H1 (cell line): ENCODE results near the gene POLD1. TPM values are rescaled to one million over a fixed set of nuclear protein-coding genes. Genes with fewer than 3 reads are reported as not detected.

Experiments
- CTCF ChIA-PET: fragments of 300-600 bp; sonication (Branson Sonifier 250); formaldehyde crosslinking; loops from one replicate; lab custom pipeline; 2021; ENCODE audit not compliant: partially characterized antibody; lab: Charles Lee
- POLR2A ChIA-PET: fragments of 300-600 bp; sonication (Branson Sonifier 250); formaldehyde crosslinking; loops from one replicate; lab custom pipeline; 2021; ENCODE audit warnings: inconsistent platforms; ENCODE audit not compliant: partially characterized antibody; lab: Charles Lee
- DNase-seq, 2 experiments: peaks; one replicate each; pipeline versions ENCODE4 v3.0.0 to v3.0.0-alpha.2; 2010 to 2022; ENCODE audit warnings: low spot score in 2 of 2, low read depth in 1 of 2, mixed read lengths in 1 of 2
- FAIRE-seq: peaks from 2 replicates; lab custom pipeline; 2011; peaks lifted over from hg19 to GRCh38; lab: Jason Lieb, UNC
- H2AFZ ChIP-seq: 2 replicates; pipeline ENCODE4 v1.8.1; 2012; ENCODE audit warnings: low read length, inconsistent platforms
- H2AK5ac ChIP-seq: 2 replicates; pipeline ENCODE4 v1.6.1; 2013; ENCODE audit warnings: low read depth, low read length
- H2BK120ac ChIP-seq: replicated peaks from 2 replicates; pipeline ENCODE3; 2013; ENCODE audit warnings: low read depth, low read length, inconsistent platforms
- H2BK12ac ChIP-seq: 2 replicates; pipeline ENCODE4 v1.6.1; 2013; ENCODE audit warnings: low read depth, low read length
- H2BK15ac ChIP-seq: 2 replicates; pipeline ENCODE4 v1.6.1; 2013; ENCODE audit warnings: low read length
- H2BK20ac ChIP-seq: 2 replicates; pipeline ENCODE4 v1.6.1; 2013; ENCODE audit warnings: low read length
- H2BK5ac ChIP-seq: 2 replicates; pipeline ENCODE4 v1.6.1; 2013; ENCODE audit warnings: low read depth, low read length
- H3K14ac ChIP-seq: 2 replicates; pipeline ENCODE4 v1.6.1; 2013; ENCODE audit warnings: inconsistent platforms; ENCODE audit not compliant: insufficient read length
- H3K18ac ChIP-seq: 2 replicates; pipeline ENCODE4 v1.6.1; 2013; ENCODE audit warnings: low read length; ENCODE audit errors: extremely low read depth
- H3K23ac ChIP-seq: 2 replicates; pipeline ENCODE4 v1.6.1; 2013; ENCODE audit warnings: inconsistent platforms; ENCODE audit not compliant: insufficient read length
- H3K23me2 ChIP-seq: 2 replicates; pipeline ENCODE4 v1.6.1; 2013; ENCODE audit warnings: low read depth, low read length
- H3K27ac ChIP-seq: 2 replicates; pipeline ENCODE4 v1.6.1; 2011; ENCODE audit warnings: low read depth, low read length, inconsistent platforms
- H3K27me3 ChIP-seq, 4 experiments: replicated peaks in 1 of 4; 1 replicate in 1 of 4; 2 replicates in 3 of 4; pipeline versions ENCODE4 v1.6.1 to v1.8.1; 2011 to 2013; ENCODE audit warnings: low read length in 3 of 4, mild to moderate bottlenecking in 3 of 4, inconsistent platforms in 2 of 4, mixed read lengths in 2 of 4, moderate library complexity in 1 of 4; ENCODE audit not compliant: control insufficient read depth in 3 of 4, insufficient read depth in 3 of 4; ENCODE audit errors: extremely low read depth in 1 of 4
- H3K36me3 ChIP-seq, 4 experiments: 2 replicates each; pipeline versions ENCODE4 v1.6.1 to v1.8.1; 2011 to 2013; ENCODE audit warnings: mild to moderate bottlenecking in 4 of 4, low read length in 3 of 4, moderate library complexity in 2 of 4, control low read depth in 1 of 4, inconsistent platforms in 1 of 4; ENCODE audit not compliant: insufficient read depth in 4 of 4, control insufficient read depth in 2 of 4
- H3K4ac ChIP-seq: replicated peaks from 2 replicates; pipeline ENCODE3; 2013; ENCODE audit warnings: low read length, low read depth, mixed read lengths, inconsistent platforms; ENCODE audit not compliant: insufficient read length
- H3K4me1 ChIP-seq, 4 experiments: replicated peaks in 1 of 4; 1 replicate in 1 of 4; 2 replicates in 3 of 4; pipeline versions ENCODE4 v1.6.1 to v1.8.1; 2011 to 2013; ENCODE audit warnings: low read length in 3 of 4, inconsistent platforms in 2 of 4, mixed read lengths in 1 of 4; ENCODE audit not compliant: insufficient read depth in 4 of 4, control insufficient read depth in 3 of 4
- H3K4me2 ChIP-seq, 2 experiments: 2 replicates each; pipeline versions ENCODE4 v1.6.1 to v1.8.1; 2011 to 2013; ENCODE audit warnings: low read depth in 2 of 2, low read length in 2 of 2, control low read depth in 1 of 2, inconsistent platforms in 1 of 2, mild to moderate bottlenecking in 1 of 2; ENCODE audit not compliant: insufficient read depth in 1 of 2
- H3K4me3 ChIP-seq, 4 experiments: fragments of 200-600, 300-600 bp in 1 of 4; sonication (generic), shearing (Covaris generic), sonication (Bioruptor Twin) in 1 of 4; 2 replicates each; pipeline versions ENCODE4 v1.5.1 to v1.8.1; 2011 to 2016; ENCODE audit warnings: low read length in 4 of 4, low read depth in 3 of 4, control low read depth in 2 of 4, inconsistent platforms in 2 of 4, mild to moderate bottlenecking in 2 of 4, mixed read lengths in 1 of 4, moderate library complexity in 1 of 4; ENCODE audit not compliant: insufficient read depth in 2 of 4; ENCODE audit errors: extremely low read depth in 1 of 4
- H3K56ac ChIP-seq: replicated peaks from 2 replicates; pipeline ENCODE3; 2013; ENCODE audit warnings: low read depth, mild to moderate bottlenecking, mixed read lengths, low read length, inconsistent platforms; ENCODE audit not compliant: insufficient read length
- H3K79me1 ChIP-seq: 2 replicates; pipeline ENCODE4 v1.6.1; 2013; ENCODE audit warnings: low read depth, low read length, control low read depth
- H3K79me2 ChIP-seq, 2 experiments: 2 replicates each; pipeline versions ENCODE4 v1.6.1 to v1.8.1; 2012 to 2013; ENCODE audit warnings: low read length in 2 of 2, mild to moderate bottlenecking in 2 of 2, inconsistent platforms in 1 of 2; ENCODE audit not compliant: insufficient read depth in 2 of 2, control insufficient read depth in 1 of 2
- H3K9ac ChIP-seq, 4 experiments: replicated peaks in 1 of 4; 1 replicate in 1 of 4; 2 replicates in 3 of 4; pipeline versions ENCODE4 v1.6.1 to v1.8.1; 2011 to 2013; ENCODE audit warnings: low read depth in 3 of 4, low read length in 3 of 4, control low read depth in 2 of 4, mild to moderate bottlenecking in 2 of 4, moderate library complexity in 2 of 4, inconsistent platforms in 1 of 4; ENCODE audit errors: extremely low read depth in 1 of 4
- H3K9me3 ChIP-seq, 2 experiments: 2 replicates each; pipeline versions ENCODE4 v1.6.1 to v1.8.1; 2012 to 2013; ENCODE audit warnings: mild to moderate bottlenecking in 2 of 2, moderate library complexity in 2 of 2, control low read depth in 1 of 2, inconsistent platforms in 1 of 2, low read depth in 1 of 2, low read length in 1 of 2, mixed read lengths in 1 of 2; ENCODE audit not compliant: insufficient read depth in 2 of 2
- H4K20me1 ChIP-seq, 2 experiments: replicated peaks in 1 of 2; 2 replicates each; pipeline versions ENCODE3 to v1.8.1; 2011 to 2013; ENCODE audit warnings: inconsistent platforms in 2 of 2, low read length in 2 of 2, mild to moderate bottlenecking in 1 of 2; ENCODE audit not compliant: insufficient read depth in 2 of 2, control insufficient read depth in 1 of 2
- H4K5ac ChIP-seq: 2 replicates; pipeline ENCODE4 v1.6.1; 2013; ENCODE audit warnings: low read length, low read depth, mixed read lengths, inconsistent platforms; ENCODE audit not compliant: insufficient read length
- H4K8ac ChIP-seq: 2 replicates; pipeline ENCODE4 v1.8.0; 2013; ENCODE audit warnings: mild to moderate bottlenecking, moderate library complexity, low read length, inconsistent platforms; ENCODE audit not compliant: insufficient read depth; ENCODE audit errors: extremely low read depth
- H4K91ac ChIP-seq: replicated peaks from 2 replicates; pipeline ENCODE3; 2013; ENCODE audit warnings: low read length, mixed read lengths, inconsistent platforms; ENCODE audit not compliant: insufficient read length
- BACH1 ChIP-seq: IDR thresholded peaks from 2 replicates; pipeline ENCODE4 v1.6.1; 2012; ENCODE audit warnings: low read length, improper control_type of control experiment
- HDAC2 ChIP-seq, 2 experiments: fragments of 300-600 bp in 1 of 2; sonication (generic) in 1 of 2; IDR thresholded peaks; 2 replicates each; pipeline ENCODE4 v1.6.1; 2011 to 2012; ENCODE audit warnings: low read depth in 2 of 2, low read length in 2 of 2, mild to moderate bottlenecking in 2 of 2, moderate library complexity in 2 of 2, borderline replicate concordance in 1 of 2, inconsistent platforms in 1 of 2
- KDM5A ChIP-seq: fragments of 200-600 bp; IDR thresholded peaks from 2 replicates; pipeline ENCODE4 v1.7.1; 2012; ENCODE audit warnings: mild to moderate bottlenecking, low read length, inconsistent platforms, mixed read lengths
- MAX ChIP-seq: IDR thresholded peaks from 2 replicates; pipeline ENCODE4 v1.6.1; 2012; ENCODE audit warnings: inconsistent platforms
- SAP30 ChIP-seq: fragments of 300-600 bp; sonication (generic); IDR thresholded peaks from 2 replicates; pipeline ENCODE4 v1.7.1; 2012; ENCODE audit warnings: low read length, moderate library complexity, mild to moderate bottlenecking, inconsistent platforms; ENCODE audit not compliant: insufficient read depth, insufficient replicate concordance
- SIRT6 ChIP-seq: IDR thresholded peaks from one replicate; pipeline ENCODE4 v1.7.1; 2012; ENCODE audit warnings: low read length, inconsistent platforms
- SIX5 ChIP-seq: IDR thresholded peaks from 2 replicates; pipeline ENCODE4 v1.6.1; 2011; ENCODE audit warnings: mild to moderate bottlenecking, low read depth, low read length
- SP1 ChIP-seq: IDR thresholded peaks from 2 replicates; pipeline ENCODE4 v1.6.1; 2011; ENCODE audit warnings: low read depth, low read length
- USF2 ChIP-seq: IDR thresholded peaks from 2 replicates; pipeline ENCODE4 v1.6.1; 2011; ENCODE audit warnings: low read length, improper control_type of control experiment
- WGBS, 2 experiments: shearing (Covaris generic) in 1 of 2; methylation state at CpG; one replicate each; pipeline versions ENCODE4 v1.1.6 to v1.1.7; 2013 to 2015; ENCODE audit warnings: low lambda C conversion rate in 2 of 2, mixed read lengths in 2 of 2, inconsistent platforms in 1 of 2, low coverage in 1 of 2, missing lambda C conversion rate in 1 of 2; ENCODE audit not compliant: insufficient replicate concordance in 2 of 2, insufficient coverage in 1 of 2, insufficient read length in 1 of 2; ENCODE audit errors: extremely low coverage in 1 of 2, missing lambda C conversion rate in 1 of 2; 5-methylcytosine and 5-hydroxymethylcytosine counted together
- polyA plus RNA-seq, 7 experiments: library from polyadenylated mRNA; depleted of rRNA in 3 of 7; stranded (reverse) in 5 of 7; unstranded in 2 of 7; fragments of >200 nt in 5 of 7; fragments of 200-250 nt in 2 of 7; gene quantifications; 1 replicate in 5 of 7; 2 replicates in 1 of 7; 4 replicates in 1 of 7; pipeline versions ENCODE4 v1.2.1 to v1.2.3, GENCODE V29; 2011 to 2013; ENCODE audit warnings: missing spikeins in 2 of 7, mixed read lengths in 2 of 7
- total RNA-seq: library from RNA; stranded (reverse); fragmentation: NEBNext Ultra II Directional; extraction: Animal tissue kit (Norgen Biotek cat#: 25700); gene quantifications from 2 replicates; pipeline ENCODE4 v1.2.1, GENCODE V29; 2021

Gene POLD1
- total and polyA plus RNA-seq, 2 of the 8 experiments (the other 6 are each of a cell fraction or from before 2014, with no cell fraction given): 141 to 142 TPM

GRCh38 chr19:50431343-50432220 is 47.4 kb downstream of the POLD1 start:
- H2BK5ac ChIP-seq: peak overlapping the region; percentile 71
- peak overlapping the region; percentile 71; the same call in 1 of the 2 replicates for H3K18ac ChIP-seq
- H3K4me2 ChIP-seq: peak overlapping the region; percentile 70 to 83
- no peak overlapping the region for H3K14ac ChIP-seq
- no peak overlapping the region for H3K23ac ChIP-seq
- DNase-seq (peak; percentile 66 to 99), FAIRE-seq (no peak)
- H4K5ac ChIP-seq: peak overlapping the region; percentile 17
- peaks cover 2 to 18% (median 13%) of the 10 kb centered on the region in 4 experiments for H3K4me1 ChIP-seq
- no peak overlapping the region; the same call in 1 of the 2 replicates for H4K8ac ChIP-seq
- H2BK12ac ChIP-seq: peak overlapping the region; percentile 92
- no peaks in the 10 kb centered on the region for H3K79me2 ChIP-seq
- no peak overlapping the region; the same call in 1 of the 2 replicates for H2AFZ ChIP-seq
- H4K91ac ChIP-seq: no peak overlapping the region
- peak overlapping the region; percentile 62; the same call in 1 of the 2 replicates for H3K27ac ChIP-seq
- H3K4ac ChIP-seq: no peak overlapping the region
- H4K20me1 ChIP-seq: no peaks in the 10 kb centered on the region
- no peak overlapping the region for H3K56ac ChIP-seq
- 7% methylated on average over 30 of the region's 54 CpGs; no CpG with 5 or more reads in 1 of the 2 experiments for WGBS, 2 experiments
- peak overlapping the region; percentile 52 to 74 (median 62) for H3K4me3 ChIP-seq
- no peaks in the 10 kb centered on the region for H3K36me3 ChIP-seq
- CTCF ChIA-PET: interaction anchor here (0.6 to 0.9 kb wide), 3 partner anchors 11 to 56 kb away, joined by 3 read pairs; no protein-coding TSS in a partner anchor
- H3K9ac ChIP-seq: peak overlapping the region; percentile 14 to 58 (median 28); a peak in 5 of 7 replicates
- H2BK120ac ChIP-seq: no peak overlapping the region
- peaks cover 3% of the 10 kb centered on the region; the same call in 1 of the 2 replicates for H3K23me2 ChIP-seq
- H2AK5ac ChIP-seq: peak overlapping the region; percentile 72; the same call in 1 of the 2 replicates
- peak overlapping the region; percentile 90; the same call in 1 of the 2 replicates for H2BK15ac ChIP-seq
- H3K27me3 ChIP-seq: peaks cover 0 to 19% (median 8%) of the 10 kb centered on the region in 4 experiments; a peak in 4 of 7 replicates
- POLR2A ChIA-PET: interaction anchor here (0.8 to 2.4 kb wide), 10 partner anchors 10 to 99 kb away, joined by 3 to 16 read pairs (median 4); partner anchors contain the start of genes POLD1 and SPIB
- no peaks in the 10 kb centered on the region for H3K9me3 ChIP-seq
- H2BK20ac ChIP-seq: peak overlapping the region; percentile 61; the same call in 1 of the 2 replicates
- no peaks in the 10 kb centered on the region for H3K79me1 ChIP-seq
- TF ChIP-seq MAX (peak; percentile 64), SIRT6 (no peak), BACH1 (no peak), SAP30 (no peak), SIX5 (no peak), KDM5A (no peak), SP1 (peak; percentile 81), HDAC2 (IDR thresholded peaks at IDR 0.05; ENCODE audit: borderline replicate concordance in 1 of 2, low read depth in 2 of 2, low read length in 2 of 2) (no peak), USF2 (no peak)
